ENCODE measurements around the gene SNX21.
"Not testable (repeated sequence)": the region's sequence is repeated elsewhere in the genome, so short reads cannot be mapped to it uniquely, and the experiment has no call there.

DNA sequence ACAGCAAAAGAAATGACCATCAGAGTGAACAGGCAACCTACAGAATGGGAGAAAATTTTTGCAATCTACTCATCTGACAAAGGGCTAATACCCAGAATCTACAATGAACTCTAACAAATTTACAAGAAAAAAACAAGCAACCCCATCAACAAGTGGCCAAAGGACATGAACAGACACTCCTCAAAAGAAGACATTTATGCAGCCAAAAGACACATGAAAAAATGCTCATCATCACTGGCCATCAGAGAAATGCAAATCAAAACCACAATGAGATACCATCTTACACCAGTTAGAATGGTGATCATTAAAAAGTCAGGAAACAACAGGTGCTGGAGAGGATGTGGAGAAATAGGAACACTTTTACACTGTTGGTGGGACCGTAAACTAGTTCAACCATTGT lies 36.1 kb upstream of the SNX21 start:
- TF ChIP-seq, protein P1, sequence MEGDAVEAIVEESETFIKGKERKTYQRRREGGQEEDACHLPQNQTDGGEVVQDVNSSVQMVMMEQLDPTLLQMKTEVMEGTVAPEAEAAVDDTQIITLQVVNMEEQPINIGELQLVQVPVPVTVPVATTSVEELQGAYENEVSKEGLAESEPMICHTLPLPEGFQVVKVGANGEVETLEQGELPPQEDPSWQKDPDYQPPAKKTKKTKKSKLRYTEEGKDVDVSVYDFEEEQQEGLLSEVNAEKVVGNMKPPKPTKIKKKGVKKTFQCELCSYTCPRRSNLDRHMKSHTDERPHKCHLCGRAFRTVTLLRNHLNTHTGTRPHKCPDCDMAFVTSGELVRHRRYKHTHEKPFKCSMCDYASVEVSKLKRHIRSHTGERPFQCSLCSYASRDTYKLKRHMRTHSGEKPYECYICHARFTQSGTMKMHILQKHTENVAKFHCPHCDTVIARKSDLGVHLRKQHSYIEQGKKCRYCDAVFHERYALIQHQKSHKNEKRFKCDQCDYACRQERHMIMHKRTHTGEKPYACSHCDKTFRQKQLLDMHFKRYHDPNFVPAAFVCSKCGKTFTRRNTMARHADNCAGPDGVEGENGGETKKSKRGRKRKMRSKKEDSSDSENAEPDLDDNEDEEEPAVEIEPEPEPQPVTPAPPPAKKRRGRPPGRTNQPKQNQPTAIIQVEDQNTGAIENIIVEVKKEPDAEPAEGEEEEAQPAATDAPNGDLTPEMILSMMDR (IDR thresholded peaks at IDR 0.05; ENCODE audit: low read depth, low read length, poor library complexity, severe bottlenecking): not testable (repeated sequence)
- not testable (repeated sequence) for TF ChIP-seq EZH2phosphoT487 (IDR thresholded peaks at IDR 0.05; ENCODE audit: borderline replicate concordance, low read length)
